GM12891 (cell line): Measurements from ENCODE around the gene IL22RA2.

Experiments
- DNase-seq: peaks from one replicate; pipeline ENCODE4 v3.0.0; 2011; ENCODE audit warnings: low spot score; ENCODE audit not compliant: insufficient read length
- FAIRE-seq: peaks from 2 replicates; lab custom pipeline; 2011; peaks lifted over from hg19 to GRCh38; lab: Jason Lieb, UNC
- PAX5 ChIP-seq: IDR thresholded peaks from 2 replicates; pipeline ENCODE4 v1.6.1; 2011; ENCODE audit warnings: low read length, moderate library complexity, mild to moderate bottlenecking; ENCODE audit not compliant: insufficient read depth, severe bottlenecking
- POLR2A ChIP-seq: IDR thresholded peaks from 2 replicates; pipeline ENCODE4 v1.6.1; 2011; ENCODE audit warnings: low read depth, low read length, control low read depth
- POLR2AphosphoS5 ChIP-seq: IDR thresholded peaks from 2 replicates; pipeline ENCODE4 v1.6.1; 2011; ENCODE audit warnings: low read depth, low read length, control low read depth
- POU2F2 ChIP-seq: IDR thresholded peaks from 2 replicates; pipeline ENCODE4 v1.6.1; 2011; ENCODE audit warnings: low read depth, mild to moderate bottlenecking, control low read depth, low read length, moderate library complexity
- SPI1 ChIP-seq: IDR thresholded peaks from 2 replicates; pipeline ENCODE4 v1.6.1; 2011; ENCODE audit warnings: low read depth, low read length, control low read depth
- TAF1 ChIP-seq: IDR thresholded peaks from 2 replicates; pipeline ENCODE4 v1.6.1; 2011; ENCODE audit warnings: low read depth, low read length, control low read depth

IL22RA2 gene

GRCh38 chr6:137181891-137182653, 8.6 kb upstream of the IL22RA2 start:
- DNase-seq = no peak
- TF ChIP-seq POLR2A (no peak), POLR2AphosphoS5 (no peak), SPI1 (no peak), PAX5 (no peak), TAF1 (no peak), POU2F2 (no peak)
- FAIRE-seq = no peak

- FAIRE-seq = no peak
- DNase-seq = no peak
- TF ChIP-seq PAX5 = no peak
- TF ChIP-seq TAF1 = no peak
- TF ChIP-seq POLR2A = no peak
- no peak for TF ChIP-seq SPI1
- no peak for TF ChIP-seq POU2F2
- no peak for TF ChIP-seq POLR2AphosphoS5
Observed at GRCh38 chr6:137177611-137178010, 4.2 kb upstream of the IL22RA2 start.

- TF ChIP-seq POLR2AphosphoS5 (no peak), TAF1 (no peak), SPI1 (no peak), PAX5 (no peak), POU2F2 (no peak), POLR2A (no peak)
- DNase-seq (no peak), FAIRE-seq (peak; percentile 52)
Observed at GRCh38 chr6:137176729-137177128, 3.3 kb upstream of the IL22RA2 start.

- DNase-seq (no peak), FAIRE-seq (no peak)
- TF ChIP-seq POLR2A (no peak), TAF1 (no peak), POLR2AphosphoS5 (no peak)
Observed at GRCh38 chr6:137175868-137176245, 2.4 kb upstream of the IL22RA2 start.

- DNase-seq (no peak), FAIRE-seq (peak; percentile 38)
- TF ChIP-seq TAF1 = no peak
- no peak for TF ChIP-seq SPI1
- no peak for TF ChIP-seq PAX5
- TF ChIP-seq POLR2AphosphoS5 = no peak
- no peak for TF ChIP-seq POU2F2
- TF ChIP-seq POLR2A = no peak
Observed at GRCh38 chr6:137175157-137175867, 1.9 kb upstream of the IL22RA2 start.

GRCh38 chr6:137172734-137173431, 561 bp downstream of the IL22RA2 start:
- DNase-seq (no peak), FAIRE-seq (peak; percentile 41)
- peak; percentile 82 for TF ChIP-seq PAX5
- TF ChIP-seq SPI1 = no peak

- DNase-seq (no peak), FAIRE-seq (peak; percentile 87)
Observed at GRCh38 chr6:137171824-137172733, 1.4 kb downstream of the IL22RA2 start.

GRCh38 chr6:137171053-137171374, 2.4 kb downstream of the IL22RA2 start:
- no peak for FAIRE-seq
- DNase-seq = no peak
- no peak for TF ChIP-seq POLR2AphosphoS5

More at GRCh38 chr6:137171824-137172733, 1.4 kb downstream of the IL22RA2 start:
- TF ChIP-seq POLR2AphosphoS5 = no peak
- TF ChIP-seq SPI1 = 0 out of 2 replicates have a peak, but pooled peaks have one; percentile 7

GRCh38 chr6:137170266-137171052, 3.0 kb downstream of the IL22RA2 start:
- FAIRE-seq = no peak
- no peak for TF ChIP-seq POLR2AphosphoS5
- no peak for TF ChIP-seq POU2F2
- TF ChIP-seq TAF1 = no peak
- TF ChIP-seq POLR2A = no peak
- TF ChIP-seq SPI1 = no peak; the same call in 1 of the 2 replicates
- no peak for TF ChIP-seq PAX5
- no peak for DNase-seq
